ENCODE data around the gene COLEC12.

The COLEC12 gene

GRCh38 chr18:427005-427404 is 73.5 kb downstream of the COLEC12 start:
- DNase-seq (ENCODE audit: low read depth) = no peak
- H3K4me3 ChIP-seq (ENCODE audit: low read depth, low read length) = no peak overlapping the region
- TF ChIP-seq POLR2A (IDR thresholded peaks at IDR 0.05; ENCODE audit: extremely low read depth, insufficient read length) (no peak), MYC (IDR thresholded peaks at IDR 0.05; ENCODE audit: low read depth, low read length) (no peak)
- TF ChIP-seq, protein P1, sequence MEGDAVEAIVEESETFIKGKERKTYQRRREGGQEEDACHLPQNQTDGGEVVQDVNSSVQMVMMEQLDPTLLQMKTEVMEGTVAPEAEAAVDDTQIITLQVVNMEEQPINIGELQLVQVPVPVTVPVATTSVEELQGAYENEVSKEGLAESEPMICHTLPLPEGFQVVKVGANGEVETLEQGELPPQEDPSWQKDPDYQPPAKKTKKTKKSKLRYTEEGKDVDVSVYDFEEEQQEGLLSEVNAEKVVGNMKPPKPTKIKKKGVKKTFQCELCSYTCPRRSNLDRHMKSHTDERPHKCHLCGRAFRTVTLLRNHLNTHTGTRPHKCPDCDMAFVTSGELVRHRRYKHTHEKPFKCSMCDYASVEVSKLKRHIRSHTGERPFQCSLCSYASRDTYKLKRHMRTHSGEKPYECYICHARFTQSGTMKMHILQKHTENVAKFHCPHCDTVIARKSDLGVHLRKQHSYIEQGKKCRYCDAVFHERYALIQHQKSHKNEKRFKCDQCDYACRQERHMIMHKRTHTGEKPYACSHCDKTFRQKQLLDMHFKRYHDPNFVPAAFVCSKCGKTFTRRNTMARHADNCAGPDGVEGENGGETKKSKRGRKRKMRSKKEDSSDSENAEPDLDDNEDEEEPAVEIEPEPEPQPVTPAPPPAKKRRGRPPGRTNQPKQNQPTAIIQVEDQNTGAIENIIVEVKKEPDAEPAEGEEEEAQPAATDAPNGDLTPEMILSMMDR (IDR thresholded peaks at IDR 0.05; ENCODE audit: low read depth, low read length) = no peak
- TF ChIP-seq, protein P2, sequence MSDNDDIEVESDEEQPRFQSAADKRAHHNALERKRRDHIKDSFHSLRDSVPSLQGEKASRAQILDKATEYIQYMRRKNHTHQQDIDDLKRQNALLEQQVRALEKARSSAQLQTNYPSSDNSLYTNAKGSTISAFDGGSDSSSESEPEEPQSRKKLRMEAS (IDR thresholded peaks at IDR 0.05; ENCODE audit: low read depth, low read length) = no peak

GRCh38 chr18:425106-425745 is 75.3 kb downstream of the COLEC12 start:
- DNase-seq (ENCODE audit: low read depth) = no peak
- no peak overlapping the region for H3K4me3 ChIP-seq (ENCODE audit: low read depth, low read length)
- no peak for TF ChIP-seq MYC (IDR thresholded peaks at IDR 0.05; ENCODE audit: low read depth, low read length)
- TF ChIP-seq, protein P2 (IDR thresholded peaks at IDR 0.05; ENCODE audit: low read depth, low read length) = no peak
- no peak for TF ChIP-seq POLR2A (IDR thresholded peaks at IDR 0.05; ENCODE audit: extremely low read depth, insufficient read length)

DNA sequence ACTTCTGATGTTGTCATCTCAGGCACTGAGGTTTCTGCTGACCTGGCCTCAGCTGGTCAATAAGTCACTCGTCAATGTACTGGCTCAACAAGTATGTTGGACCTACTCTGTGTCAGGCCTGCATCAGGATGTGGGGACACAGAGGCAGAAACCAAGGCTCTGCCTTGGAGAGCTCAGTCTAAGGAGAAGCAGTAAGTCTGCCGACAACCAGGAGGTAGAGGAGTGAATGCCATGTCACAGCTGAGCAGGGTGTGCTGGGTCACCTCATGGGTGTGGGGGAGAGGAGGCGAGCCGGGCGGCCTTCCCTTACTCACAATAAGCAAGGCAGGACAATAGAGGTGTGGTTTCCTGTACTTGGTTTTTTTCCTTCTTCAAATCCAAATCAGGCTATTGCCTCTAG is 75.8 kb downstream of the COLEC12 start:
- no peak for DNase-seq (ENCODE audit: low read depth)
- H3K4me3 ChIP-seq (ENCODE audit: low read depth, low read length) = no peak overlapping the region
- TF ChIP-seq POLR2A (IDR thresholded peaks at IDR 0.05; ENCODE audit: extremely low read depth, insufficient read length) = no peak
- no peak for TF ChIP-seq MYC (IDR thresholded peaks at IDR 0.05; ENCODE audit: low read depth, low read length)
- TF ChIP-seq, protein P1 (IDR thresholded peaks at IDR 0.05; ENCODE audit: low read depth, low read length) = no peak
- TF ChIP-seq, protein P2 (IDR thresholded peaks at IDR 0.05; ENCODE audit: low read depth, low read length) = no peak

DNA sequence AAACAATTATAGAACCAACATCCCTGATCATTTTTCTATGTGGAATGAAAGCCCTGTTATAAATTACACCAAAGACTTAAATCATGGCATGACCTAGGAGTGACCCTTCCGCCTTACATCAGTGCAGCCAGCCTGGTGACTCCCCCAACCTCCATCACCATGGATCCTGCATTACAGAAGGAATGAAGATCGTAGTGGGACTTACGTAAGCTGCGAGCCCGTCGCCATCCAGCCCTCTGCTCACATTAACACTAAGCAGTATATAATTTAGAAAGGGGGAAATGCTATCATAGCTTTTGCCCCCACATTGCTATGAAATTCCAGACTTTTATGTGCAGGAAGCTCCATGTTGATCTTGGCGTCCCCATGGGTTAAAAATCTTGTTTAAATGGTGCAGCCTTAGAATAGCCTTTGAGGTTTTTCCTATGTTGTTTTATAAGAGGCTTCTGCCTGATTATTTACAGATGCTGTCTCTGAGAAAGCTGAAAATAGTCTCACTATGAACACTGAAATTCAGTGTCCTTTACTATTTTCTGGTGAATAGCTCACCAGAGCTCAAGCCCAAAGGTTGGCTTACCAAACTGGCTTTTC is 76.3 kb downstream of the COLEC12 start:
- DNase-seq (ENCODE audit: low read depth) = no peak
- no peak for TF ChIP-seq MYC (IDR thresholded peaks at IDR 0.05; ENCODE audit: low read depth, low read length)
- TF ChIP-seq, protein P1 (IDR thresholded peaks at IDR 0.05; ENCODE audit: low read depth, low read length) = no peak
- TF ChIP-seq, protein P2 (IDR thresholded peaks at IDR 0.05; ENCODE audit: low read depth, low read length) = no peak
- TF ChIP-seq POLR2A (IDR thresholded peaks at IDR 0.05; ENCODE audit: extremely low read depth, insufficient read length) = no peak
- no peak overlapping the region for H3K4me3 ChIP-seq (ENCODE audit: low read depth, low read length)

GRCh38 chr18:422966-423365 is 77.5 kb downstream of the COLEC12 start:
- H3K4me3 ChIP-seq (ENCODE audit: low read depth, low read length) = no peak overlapping the region
- no peak for DNase-seq (ENCODE audit: low read depth)
- TF ChIP-seq, protein P2 (IDR thresholded peaks at IDR 0.05; ENCODE audit: low read depth, low read length) = no peak
- TF ChIP-seq, protein P1 (IDR thresholded peaks at IDR 0.05; ENCODE audit: low read depth, low read length) = no peak
- no peak for TF ChIP-seq MYC (IDR thresholded peaks at IDR 0.05; ENCODE audit: low read depth, low read length)
- TF ChIP-seq POLR2A (IDR thresholded peaks at IDR 0.05; ENCODE audit: extremely low read depth, insufficient read length) = no peak
